SKM-1 treated with dmso at 0.1 percent for 144 hours (cell line): ENCODE measurements around the gene LILRB4.
"Not testable (repeated sequence)": the region's sequence is repeated elsewhere in the genome, so short reads cannot be mapped to it uniquely, and the experiment has no call there.

Source experiments
- DNase-seq: peaks from one replicate; lab custom pipeline; 2025; ENCODE audit not compliant: unreplicated experiment; lab: John Stamatoyannopoulos, UW

The LILRB4 gene

GRCh38 chr19:54691582-54692297, 29.0 kb downstream of the LILRB4 start:
- DNase-seq, result no peak

GRCh38 chr19:54692298-54692615, 29.5 kb downstream of the LILRB4 start:
- no peak for DNase-seq

- no peak for DNase-seq
Observed at GRCh38 chr19:54694648-54695047, 31.9 kb downstream of the LILRB4 start.

GRCh38 chr19:54696117-54696548, 33.3 kb downstream of the LILRB4 start:
- DNase-seq, result no peak

GRCh38 chr19:54696766-54697165, 34.0 kb downstream of the LILRB4 start:
- DNase-seq, result no peak

- DNase-seq, result not testable (repeated sequence)
Observed at GRCh38 chr19:54697716-54698115, 34.9 kb downstream of the LILRB4 start.

GRCh38 chr19:54704928-54705327, 42.1 kb downstream of the LILRB4 start:
- DNase-seq, result no peak

GRCh38 chr19:54707962-54708361, 45.2 kb downstream of the LILRB4 start:
- DNase-seq, result no peak

GRCh38 chr19:54708781-54709180, 46.0 kb downstream of the LILRB4 start:
- DNase-seq, result peak; percentile 100

GRCh38 chr19:54709212-54709948, 46.6 kb downstream of the LILRB4 start:
- no peak for DNase-seq

GRCh38 chr19:54709956-54710355, 47.2 kb downstream of the LILRB4 start:
- not testable (repeated sequence) for DNase-seq
